Islet of Langerhans (tissue), 1 donor: ENCODE results near the gene GJC2.

ENCODE experiments used
- FAIRE-seq: peaks from one replicate; lab custom pipeline; 2011; peaks lifted over from hg19 to GRCh38; lab: Jason Lieb, UNC

GJC2 gene

DNA sequence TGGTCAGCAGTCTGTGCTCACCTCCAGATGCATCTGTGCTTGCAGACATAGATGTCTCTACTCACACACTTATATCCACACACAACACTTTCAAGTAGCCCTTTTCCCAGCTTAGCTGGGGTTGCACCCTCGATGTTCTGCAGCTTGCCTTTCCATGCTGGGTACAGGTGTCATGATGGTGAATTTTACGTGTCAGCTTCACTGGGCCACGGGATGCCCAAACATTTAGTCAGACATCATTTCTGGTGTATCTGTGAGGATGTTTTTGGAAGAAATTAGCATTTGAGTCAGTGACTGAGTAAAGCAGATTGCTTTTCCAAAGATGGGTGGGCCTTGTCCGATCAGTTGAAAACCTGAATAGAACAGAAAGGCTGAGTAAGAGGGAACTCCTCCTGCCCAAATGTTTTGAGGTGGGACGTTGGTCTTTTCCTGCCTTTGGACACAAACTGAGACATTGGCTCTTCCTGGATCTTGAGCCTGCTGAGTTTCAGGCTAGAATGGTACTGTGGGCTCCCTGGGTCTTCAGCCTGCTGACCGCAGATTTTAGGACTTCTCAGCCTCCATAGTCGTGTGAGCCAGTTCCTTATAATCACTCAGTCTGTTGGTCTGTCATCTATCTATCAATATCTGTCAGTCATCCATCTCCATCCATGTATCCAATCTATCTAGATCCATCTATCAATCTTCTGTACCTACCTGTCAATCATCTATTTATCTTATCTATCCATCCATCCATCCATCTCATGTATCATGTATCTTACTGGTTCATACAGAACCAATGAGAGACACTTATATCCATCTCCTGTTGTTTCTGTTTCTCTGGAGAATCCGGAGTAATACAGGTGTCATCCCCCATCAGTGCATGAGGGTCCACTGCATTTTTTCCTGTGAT is 45.4 kb downstream of the GJC2 start:
- FAIRE-seq, result no peak

DNA sequence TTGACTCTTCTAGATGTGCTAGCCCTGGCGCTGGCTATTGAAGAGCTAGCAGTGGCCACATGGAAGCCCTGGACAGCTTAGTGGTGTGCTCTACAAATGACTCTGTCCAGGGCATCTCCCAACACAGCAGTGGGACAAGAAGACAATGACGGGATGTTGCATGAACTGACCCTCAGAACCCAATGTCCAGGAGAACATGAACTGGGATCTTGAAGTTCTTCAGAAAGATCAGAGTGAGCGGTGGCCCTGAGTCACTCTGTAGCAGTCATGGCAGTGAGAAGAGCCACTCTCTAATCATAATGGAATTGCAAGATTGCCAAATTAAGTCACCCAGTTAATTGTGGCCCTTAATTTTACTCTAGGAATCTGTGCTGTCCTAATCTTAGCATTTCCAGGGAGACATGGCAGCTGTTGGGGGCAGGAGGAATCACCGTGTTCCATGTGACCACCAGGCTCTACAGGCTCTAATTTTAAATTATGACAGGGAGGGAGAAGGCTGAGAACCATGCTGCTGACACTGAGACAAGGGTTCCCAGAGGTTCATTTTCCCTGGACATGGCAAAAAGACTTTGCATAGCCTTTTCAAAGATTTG is 47.9 kb downstream of the GJC2 start:
- no peak for FAIRE-seq

DNA sequence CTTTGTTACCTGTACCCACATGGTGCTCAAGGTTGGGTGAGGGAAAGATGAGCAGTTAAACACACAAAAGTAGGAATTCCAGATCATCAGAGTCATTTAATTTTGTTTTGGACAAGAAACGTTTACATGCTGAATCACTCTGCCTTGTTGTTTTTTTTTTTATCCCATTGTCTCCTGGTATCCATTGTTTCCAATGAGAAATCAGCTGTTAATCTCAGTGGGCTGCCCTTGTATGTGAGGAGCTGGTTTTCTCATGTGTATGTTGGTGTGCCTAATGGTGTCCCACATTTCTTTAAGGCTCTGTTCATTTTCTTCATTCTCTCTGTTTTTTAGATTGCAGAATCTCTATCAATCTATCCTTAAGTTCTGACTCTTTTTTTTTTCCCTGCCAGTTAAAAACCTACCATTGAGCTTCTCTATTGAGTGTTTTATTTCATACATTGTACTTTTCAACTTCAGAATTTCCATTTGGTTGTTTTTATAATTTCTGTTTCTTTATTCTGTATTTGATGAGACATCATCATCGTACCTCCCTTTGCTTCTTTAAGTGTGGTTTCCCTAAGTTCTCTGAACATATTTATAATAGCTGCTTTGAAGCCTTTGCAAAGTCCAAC is 49.4 kb downstream of the GJC2 start:
- FAIRE-seq, result no peak

DNA sequence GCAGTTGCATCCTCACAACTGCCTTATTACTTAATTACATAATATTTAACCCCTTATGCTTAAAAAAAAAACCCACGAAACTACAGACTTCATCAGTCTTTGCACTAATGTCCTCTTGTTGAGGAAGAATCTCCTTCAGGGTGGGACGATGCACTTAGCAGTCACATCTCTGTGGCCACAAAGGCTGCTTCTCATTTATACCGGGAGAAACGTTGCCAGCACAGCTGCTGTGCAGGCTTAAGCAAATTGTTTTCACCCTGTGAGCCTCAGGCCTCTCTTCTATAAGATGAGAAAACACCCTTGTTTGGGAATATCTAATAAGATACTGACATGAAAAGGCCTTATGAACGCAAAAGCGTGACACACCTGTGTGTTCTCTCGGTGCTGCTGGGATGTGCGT is 55.2 kb downstream of the GJC2 start:
- FAIRE-seq, result no peak

DNA sequence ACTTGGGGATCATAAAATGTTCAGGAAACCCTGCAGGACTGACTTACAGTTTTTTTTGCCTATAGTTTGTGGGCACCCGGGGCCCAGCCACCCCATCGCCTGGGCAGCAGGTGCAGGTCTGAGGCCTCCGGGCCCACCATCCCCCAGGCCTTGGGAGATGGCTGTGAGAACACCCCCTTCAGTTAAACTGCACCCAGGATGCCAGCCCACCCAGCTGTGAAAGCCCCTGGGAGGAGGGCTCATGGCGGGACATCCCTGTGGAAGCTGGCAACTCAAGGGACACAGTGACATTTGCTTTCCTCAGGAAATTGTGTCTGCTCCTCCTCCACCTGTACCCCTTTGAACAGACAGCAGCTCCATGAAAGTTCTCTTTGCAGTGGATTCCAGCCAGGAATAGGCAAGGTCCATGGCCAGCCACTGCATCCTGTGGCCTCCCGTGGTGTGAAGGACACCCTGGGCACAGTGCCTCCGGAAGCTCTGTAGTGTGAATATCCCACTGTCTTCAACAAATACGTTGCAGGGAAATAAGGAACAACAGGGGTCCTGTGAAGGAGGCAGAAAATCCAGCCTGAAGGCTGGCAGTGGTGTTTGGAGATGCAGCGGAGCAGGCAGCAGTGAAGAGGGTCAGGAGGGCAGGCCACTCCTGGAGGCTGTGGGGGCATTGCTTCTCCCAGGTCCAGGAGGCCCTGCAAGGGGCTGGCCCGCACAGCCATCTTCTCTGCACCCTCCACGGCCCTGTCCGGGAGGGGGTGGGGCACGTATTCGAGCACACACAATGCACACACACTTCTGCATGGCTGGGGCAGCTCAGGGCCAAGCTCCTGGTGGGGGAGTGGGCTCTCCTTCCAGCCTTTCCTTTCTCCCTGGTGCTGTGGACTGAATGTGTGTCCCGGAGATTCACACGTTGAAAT is 56.1 kb downstream of the GJC2 start:
- no peak for FAIRE-seq

DNA sequence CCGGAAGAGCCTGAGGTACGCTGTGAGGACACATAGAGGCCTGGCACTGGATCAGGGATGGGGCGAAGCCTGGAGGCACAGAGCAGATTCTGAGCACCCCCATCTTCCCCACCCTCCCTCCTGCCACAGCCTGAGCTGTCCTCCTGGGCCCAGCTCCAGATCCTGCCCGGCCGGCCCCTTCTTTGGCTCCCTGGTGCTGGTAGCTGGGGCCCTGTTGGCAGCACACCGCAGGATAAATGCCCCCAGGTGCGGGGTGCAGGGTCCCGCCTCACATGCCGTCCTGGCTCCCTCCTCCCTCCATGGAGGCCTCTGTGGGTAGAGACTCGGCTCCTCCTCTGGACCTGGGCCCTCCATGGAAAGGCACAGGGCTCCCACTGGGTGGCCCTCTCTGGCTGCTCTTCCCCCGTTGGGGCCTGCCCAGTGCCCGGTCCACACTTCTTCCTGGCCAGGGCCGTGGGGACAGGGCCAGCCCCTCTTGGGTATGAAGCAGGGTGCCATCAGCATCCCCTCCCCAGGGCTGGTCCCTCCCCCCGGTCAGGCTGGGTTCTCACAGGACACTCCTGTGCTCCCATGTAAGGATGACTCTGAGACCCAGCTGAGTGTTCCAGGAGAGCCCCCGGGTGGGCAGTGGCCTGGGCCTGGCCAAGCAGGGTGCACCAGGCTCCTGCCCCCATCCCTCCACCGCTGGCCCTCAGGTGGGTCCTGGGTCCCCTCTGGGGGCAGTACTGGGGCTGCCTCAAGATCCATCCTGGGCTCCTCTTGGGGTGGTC is 57.0 kb downstream of the GJC2 start:
- no peak for FAIRE-seq

DNA sequence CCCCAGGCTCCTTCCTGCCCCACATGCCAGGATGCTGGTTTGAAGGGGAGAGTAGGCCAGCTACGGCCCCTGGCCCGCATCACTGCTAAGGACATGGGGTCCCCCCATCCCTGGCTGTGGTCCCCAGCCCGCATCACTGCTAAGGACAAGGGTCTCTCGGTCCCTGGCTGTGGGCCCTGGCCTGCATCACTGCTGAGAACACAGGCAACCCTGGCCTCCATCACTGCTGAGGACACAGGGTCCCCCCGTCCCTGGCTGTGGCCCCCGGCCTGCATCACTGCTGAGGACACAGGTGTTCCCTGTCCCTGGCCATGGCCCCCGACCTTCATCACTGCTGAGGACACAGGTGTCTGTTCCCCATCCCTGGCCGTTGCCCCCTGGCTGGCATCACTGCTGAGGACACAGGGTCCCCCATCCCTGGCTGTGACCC is 57.7 kb downstream of the GJC2 start:
- FAIRE-seq, result no peak

DNA sequence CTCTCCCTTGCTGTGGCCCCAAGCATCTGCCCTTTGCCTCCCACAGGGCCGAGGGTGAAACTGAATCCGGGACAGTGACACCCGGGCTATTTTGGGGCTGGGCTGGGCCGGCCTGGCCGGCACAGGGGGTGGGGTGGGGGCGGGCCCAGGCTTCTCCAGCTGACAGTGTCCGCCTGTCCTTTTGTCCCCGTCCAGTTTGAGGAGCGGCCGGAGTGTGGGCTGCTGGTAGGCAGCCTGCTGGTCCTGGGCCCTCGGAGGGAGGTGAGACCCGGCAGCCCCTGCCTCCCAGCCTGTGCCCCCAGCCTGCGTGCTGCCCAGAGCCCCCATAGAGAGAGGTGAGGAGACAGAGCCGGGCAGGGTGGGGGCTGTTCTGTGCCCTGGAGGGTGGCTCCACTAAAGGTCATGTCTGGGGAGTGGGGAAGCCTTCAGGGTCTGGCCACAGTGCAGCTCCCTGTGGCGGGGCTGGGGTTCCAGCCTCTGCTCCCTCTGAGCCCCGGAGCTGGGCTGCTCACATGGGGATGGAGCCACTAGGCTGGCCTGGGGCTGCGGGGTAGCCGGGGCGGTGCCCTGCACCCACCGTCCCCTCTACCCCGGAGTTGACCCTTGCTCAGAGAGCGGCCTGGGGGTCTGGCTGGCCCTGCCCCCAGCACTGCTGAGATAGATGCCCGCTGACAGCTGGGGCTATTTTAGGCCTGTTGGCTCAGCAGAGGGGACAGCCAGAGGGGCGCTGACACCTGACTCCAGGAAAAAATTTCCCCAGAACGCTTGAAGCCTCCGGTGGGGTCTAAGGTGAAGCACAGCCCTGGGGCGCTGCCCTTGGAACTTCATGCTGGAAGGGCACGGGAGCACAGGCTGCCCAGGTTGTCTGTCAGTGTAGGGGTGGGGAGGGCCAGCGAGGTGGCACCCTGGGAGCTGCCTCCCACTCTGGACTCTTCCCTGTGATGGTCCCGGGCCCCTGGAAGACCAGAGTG is 58.4 kb downstream of the GJC2 start, which contains the start of gene OBSCN:
Gene OBSCN, plus strand, starts transcription at position 194 of the 971 bp plus-strand sequence. CDS start 3,740 bp downstream, outside the sequence.
- FAIRE-seq, result no peak

DNA sequence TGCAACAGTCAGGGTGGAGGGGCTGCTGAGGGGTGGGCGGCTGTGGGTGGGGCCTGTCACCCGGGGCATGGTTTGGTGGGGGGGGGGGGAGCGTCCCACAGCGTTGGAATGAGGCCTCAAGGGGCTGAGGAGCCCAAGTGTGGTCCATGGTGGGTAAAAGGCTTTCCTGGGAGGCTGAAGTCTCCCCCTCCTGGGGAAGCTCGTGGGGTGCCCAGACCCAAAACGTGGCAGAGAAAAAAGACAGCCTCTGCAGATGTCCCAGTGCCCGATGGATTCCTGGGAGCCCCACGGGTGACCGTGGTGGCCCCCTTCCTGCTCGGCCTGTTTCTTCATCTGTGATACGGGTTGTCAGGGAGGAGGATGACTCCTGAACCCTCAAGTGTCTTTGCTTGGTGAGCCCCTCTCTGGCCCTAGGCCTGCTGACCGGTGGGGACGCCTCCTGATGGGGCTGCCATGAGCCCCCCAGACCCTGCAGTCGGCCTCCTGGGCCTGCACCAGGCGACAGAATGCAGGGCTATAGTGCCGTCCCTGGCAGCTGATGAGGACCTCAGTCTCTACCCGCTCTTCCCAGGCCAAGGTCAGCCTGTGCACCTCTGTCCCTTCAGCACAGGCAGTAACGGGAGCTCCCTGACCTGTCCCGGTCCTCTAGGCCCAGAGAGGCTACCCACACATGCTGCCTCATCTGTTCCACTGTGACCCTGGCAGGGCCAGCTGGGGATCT is 59.3 kb downstream of the GJC2 start:
- FAIRE-seq, result no peak
